Panc1 (cell line): ENCODE measurements around the gene AP5B1. TPM values are rescaled to one million over a fixed set of nuclear protein-coding genes. Genes with fewer than 3 reads are reported as not detected.

ENCODE experiments used
- ATAC-seq: fragments of 200-7000 bp; cut with Tn5 transposase; 2 replicates; pipeline ENCODE4 v1.9.1; 2020; ENCODE audit warnings: mild to moderate bottlenecking, moderate library complexity
- BruUV-seq: library from RNA; stranded (reverse); fragments of 400-500 nt; replicated peaks from 2 replicates; lab custom pipeline; 2021; lab: Mats Ljungman, UMichigan
- CTCF ChIA-PET: fragments of 300-600 bp; sonication (Branson Sonifier 250); formaldehyde crosslinking; loops from one replicate; lab custom pipeline; 2022; ENCODE audit warnings: antibody characterized with exemption; lab: Charles Lee
- POLR2A ChIA-PET: fragments of 300-600 bp; sonication (Branson Sonifier 250); formaldehyde crosslinking; loops from one replicate; lab custom pipeline; 2022; ENCODE audit warnings: antibody characterized with exemption; lab: Charles Lee
- DNase-seq: peaks from one replicate; pipeline ENCODE4 v3.0.0-alpha.2; 2010; ENCODE audit warnings: low read depth, low spot score
- H3K27ac ChIP-seq: 2 replicates; pipeline ENCODE4 v1.5.1; 2011; ENCODE audit warnings: mild to moderate bottlenecking, low read length, inconsistent platforms
- H3K27me3 ChIP-seq: fragments of 200-500 bp; sonication (Bioruptor generic); 2 replicates; pipeline ENCODE4 v1.6.0; 2014; ENCODE audit warnings: low read length, inconsistent platforms; ENCODE audit not compliant: control insufficient read depth, insufficient read depth
- H3K36me3 ChIP-seq: fragments of 200-500 bp; sonication (Bioruptor generic); 2 replicates; pipeline ENCODE4 v1.5.1; 2014; ENCODE audit warnings: inconsistent platforms, mild to moderate bottlenecking, low read length, moderate library complexity; ENCODE audit not compliant: control insufficient read depth, insufficient read depth
- H3K4me1 ChIP-seq: 2 replicates; pipeline ENCODE4 v1.5.1; 2011; ENCODE audit warnings: inconsistent platforms, mild to moderate bottlenecking, low read length, moderate library complexity; ENCODE audit not compliant: control insufficient read depth, insufficient read depth
- H3K4me3 ChIP-seq, 2 experiments: 2 replicates each; pipeline ENCODE4 v1.5.1; 2011 to 2012; ENCODE audit warnings: low read depth in 2 of 2, low read length in 2 of 2, mild to moderate bottlenecking in 2 of 2, inconsistent platforms in 1 of 2, moderate library complexity in 1 of 2
- H3K9me3 ChIP-seq: fragments of 200-500 bp; sonication (Bioruptor generic); 2 replicates; pipeline ENCODE4 v1.5.1; 2014; ENCODE audit warnings: low read depth, mild to moderate bottlenecking, inconsistent platforms, low read length, moderate library complexity; ENCODE audit not compliant: control insufficient read depth, insufficient read depth
- POLR2AphosphoS5 ChIP-seq: IDR thresholded peaks from 2 replicates; pipeline ENCODE4 v1.6.1; 2012; ENCODE audit warnings: mild to moderate bottlenecking, low read depth, low read length, moderate library complexity
- SIN3A ChIP-seq: IDR thresholded peaks from 2 replicates; pipeline ENCODE4 v1.6.1; 2012; ENCODE audit warnings: low read depth, mild to moderate bottlenecking, low read length, moderate library complexity, borderline replicate concordance; ENCODE audit not compliant: insufficient read depth
- TCF7L2 ChIP-seq: IDR thresholded peaks from 2 replicates; pipeline ENCODE4 v1.6.1; 2011; ENCODE audit warnings: mild to moderate bottlenecking, low read depth, low read length, inconsistent platforms
- in situ Hi-C: cut with HindIII; loops from 2 replicates; pipeline ENCODE4 v1.10.0; 2016; ENCODE audit warnings: low sequenced_read_pairs, low pct_unique_long_range_greater_than_20kb
- intact Hi-C: fragments of 100-400 bp; cut with micrococcal nuclease; formaldehyde crosslinking; loops from one replicate; pipeline ENCODE4 v1.10.0; 2022; ENCODE audit not compliant: unreplicated experiment
- total RNA-seq: library from RNA; stranded (reverse); gene quantifications from one replicate; pipeline ENCODE4 v1.2.1, GENCODE V29; 2021; ENCODE audit not compliant: unreplicated experiment
- TF ChIP-seq, protein P1 (sequence below): fragments of 450-650 bp; IDR thresholded peaks from 2 replicates; pipeline ENCODE4 v1.5.1; 2017; ENCODE audit warnings: mild to moderate bottlenecking
- TF ChIP-seq, protein P2 (sequence below), 2 experiments: IDR thresholded peaks; 2 replicates each; pipeline ENCODE4 v1.6.1; 2011 to 2012; ENCODE audit warnings: low read depth in 2 of 2, control low read depth in 1 of 2, low read length in 1 of 2, mild to moderate bottlenecking in 1 of 2, moderate library complexity in 1 of 2; ENCODE audit not compliant: insufficient read depth in 1 of 2

AP5B1 gene
- total RNA-seq, 1 experiment from 2014 or later: 35.0 TPM

DNA sequence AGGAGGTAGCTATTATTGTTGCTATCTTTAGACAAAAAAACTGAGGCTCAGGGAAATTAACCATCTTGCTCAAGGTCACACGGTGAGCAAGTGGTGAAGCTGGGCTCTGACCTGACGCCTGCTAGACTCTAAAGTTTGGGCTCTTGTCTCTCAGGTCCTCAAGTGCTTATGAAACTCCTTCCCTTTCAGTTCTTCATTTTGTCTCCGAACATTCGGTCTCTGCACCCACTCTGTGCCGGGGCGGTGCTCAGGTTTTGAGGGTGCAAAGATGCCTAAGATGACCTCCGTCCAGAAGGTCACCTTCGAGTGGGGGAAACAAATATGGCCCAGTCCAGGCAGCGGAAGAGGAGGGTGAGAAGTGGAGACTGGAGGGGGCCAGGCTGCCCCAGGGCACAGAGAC, 22.1 kb upstream of the AP5B1 start:
- intact Hi-C loops: no loop called here
- no peaks in the 10 kb centered on the region for H3K27me3 ChIP-seq
- BruUV-seq: no TSS peak
- no peaks in the 10 kb centered on the region for H3K4me1 ChIP-seq
- no peak for DNase-seq
- H3K9me3 ChIP-seq: no peaks in the 10 kb centered on the region
- ChIA-PET POLR2A (interaction anchor here (0.6 kb wide), 1 partner anchor 193 kb away, joined by 3 read pairs; no protein-coding TSS in a partner anchor), CTCF (interaction anchor here (0.6 to 1.1 kb wide), 3 partner anchors 13 to 23 kb away, joined by 3 read pairs; no protein-coding TSS in a partner anchor)
- in situ Hi-C loops: no loop called here
- no peak overlapping the region for H3K4me3 ChIP-seq
- ATAC-seq: no peak
- TF ChIP-seq POLR2AphosphoS5 (no peak), SIN3A (no peak), TCF7L2 (no peak)
- TF ChIP-seq, protein P1, sequence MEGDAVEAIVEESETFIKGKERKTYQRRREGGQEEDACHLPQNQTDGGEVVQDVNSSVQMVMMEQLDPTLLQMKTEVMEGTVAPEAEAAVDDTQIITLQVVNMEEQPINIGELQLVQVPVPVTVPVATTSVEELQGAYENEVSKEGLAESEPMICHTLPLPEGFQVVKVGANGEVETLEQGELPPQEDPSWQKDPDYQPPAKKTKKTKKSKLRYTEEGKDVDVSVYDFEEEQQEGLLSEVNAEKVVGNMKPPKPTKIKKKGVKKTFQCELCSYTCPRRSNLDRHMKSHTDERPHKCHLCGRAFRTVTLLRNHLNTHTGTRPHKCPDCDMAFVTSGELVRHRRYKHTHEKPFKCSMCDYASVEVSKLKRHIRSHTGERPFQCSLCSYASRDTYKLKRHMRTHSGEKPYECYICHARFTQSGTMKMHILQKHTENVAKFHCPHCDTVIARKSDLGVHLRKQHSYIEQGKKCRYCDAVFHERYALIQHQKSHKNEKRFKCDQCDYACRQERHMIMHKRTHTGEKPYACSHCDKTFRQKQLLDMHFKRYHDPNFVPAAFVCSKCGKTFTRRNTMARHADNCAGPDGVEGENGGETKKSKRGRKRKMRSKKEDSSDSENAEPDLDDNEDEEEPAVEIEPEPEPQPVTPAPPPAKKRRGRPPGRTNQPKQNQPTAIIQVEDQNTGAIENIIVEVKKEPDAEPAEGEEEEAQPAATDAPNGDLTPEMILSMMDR: no peak
- TF ChIP-seq, protein P2, sequence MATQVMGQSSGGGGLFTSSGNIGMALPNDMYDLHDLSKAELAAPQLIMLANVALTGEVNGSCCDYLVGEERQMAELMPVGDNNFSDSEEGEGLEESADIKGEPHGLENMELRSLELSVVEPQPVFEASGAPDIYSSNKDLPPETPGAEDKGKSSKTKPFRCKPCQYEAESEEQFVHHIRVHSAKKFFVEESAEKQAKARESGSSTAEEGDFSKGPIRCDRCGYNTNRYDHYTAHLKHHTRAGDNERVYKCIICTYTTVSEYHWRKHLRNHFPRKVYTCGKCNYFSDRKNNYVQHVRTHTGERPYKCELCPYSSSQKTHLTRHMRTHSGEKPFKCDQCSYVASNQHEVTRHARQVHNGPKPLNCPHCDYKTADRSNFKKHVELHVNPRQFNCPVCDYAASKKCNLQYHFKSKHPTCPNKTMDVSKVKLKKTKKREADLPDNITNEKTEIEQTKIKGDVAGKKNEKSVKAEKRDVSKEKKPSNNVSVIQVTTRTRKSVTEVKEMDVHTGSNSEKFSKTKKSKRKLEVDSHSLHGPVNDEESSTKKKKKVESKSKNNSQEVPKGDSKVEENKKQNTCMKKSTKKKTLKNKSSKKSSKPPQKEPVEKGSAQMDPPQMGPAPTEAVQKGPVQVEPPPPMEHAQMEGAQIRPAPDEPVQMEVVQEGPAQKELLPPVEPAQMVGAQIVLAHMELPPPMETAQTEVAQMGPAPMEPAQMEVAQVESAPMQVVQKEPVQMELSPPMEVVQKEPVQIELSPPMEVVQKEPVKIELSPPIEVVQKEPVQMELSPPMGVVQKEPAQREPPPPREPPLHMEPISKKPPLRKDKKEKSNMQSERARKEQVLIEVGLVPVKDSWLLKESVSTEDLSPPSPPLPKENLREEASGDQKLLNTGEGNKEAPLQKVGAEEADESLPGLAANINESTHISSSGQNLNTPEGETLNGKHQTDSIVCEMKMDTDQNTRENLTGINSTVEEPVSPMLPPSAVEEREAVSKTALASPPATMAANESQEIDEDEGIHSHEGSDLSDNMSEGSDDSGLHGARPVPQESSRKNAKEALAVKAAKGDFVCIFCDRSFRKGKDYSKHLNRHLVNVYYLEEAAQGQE (IDR thresholded peaks at IDR 0.05; ENCODE audit: insufficient read depth in 1 of 2, low read depth in 2 of 2, low read length in 1 of 2): no peak
- H3K36me3 ChIP-seq: no peaks in the 10 kb centered on the region
- no peak overlapping the region for H3K27ac ChIP-seq

DNA sequence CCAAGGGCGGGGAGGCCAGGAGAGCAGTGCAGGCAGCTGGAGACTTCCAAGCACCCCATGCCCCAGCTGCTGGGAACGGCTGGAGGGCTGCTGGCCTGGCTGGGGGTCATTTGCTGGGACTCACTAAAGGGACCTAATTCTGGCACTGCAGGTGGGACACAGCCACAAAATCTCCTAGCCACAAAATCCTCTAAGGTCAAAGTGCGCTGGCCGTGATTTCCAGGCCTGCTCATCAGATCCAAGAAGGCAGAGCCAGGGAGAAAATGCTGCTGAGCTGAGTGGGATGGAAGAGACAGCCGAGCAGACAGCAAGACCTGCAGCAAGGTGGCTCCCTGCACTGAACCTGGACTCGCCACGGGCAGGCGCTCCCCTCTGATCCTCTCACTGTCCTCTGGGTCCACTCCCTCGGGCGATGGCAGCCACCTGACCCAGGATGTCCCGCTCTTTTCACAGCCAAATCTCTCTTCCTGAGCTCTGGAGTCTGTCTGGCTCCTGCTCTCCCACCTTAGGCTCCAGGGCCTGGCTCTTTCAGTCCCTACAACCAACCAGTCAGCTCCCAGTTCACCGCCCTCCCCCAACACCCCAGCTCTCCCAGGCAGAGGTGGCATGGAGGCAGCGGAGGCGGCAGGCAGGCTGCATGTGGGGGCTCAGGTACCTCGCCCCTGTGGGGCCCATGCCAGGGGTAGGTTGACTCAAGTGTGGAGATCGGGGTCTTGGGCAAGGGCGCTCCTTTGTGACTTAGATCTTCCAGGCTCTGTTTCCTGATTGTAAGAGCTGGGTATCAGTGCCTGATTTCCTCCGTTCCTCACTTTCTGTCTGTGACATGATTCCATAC, 20.6 kb upstream of the AP5B1 start:
- CTCF ChIA-PET: interaction anchor here (1.5 kb wide), 1 partner anchor 21 kb away, joined by 4 read pairs; no protein-coding TSS in a partner anchor

More for the DNA sequence above, 20.6 kb upstream of the AP5B1 start:
- Histone ChIP-seq H3K4me1 (no peaks in the 10 kb centered on the region), H3K4me3 (no peak overlapping the region), H3K36me3 (no peaks in the 10 kb centered on the region), H3K27me3 (no peaks in the 10 kb centered on the region), H3K9me3 (no peaks in the 10 kb centered on the region), H3K27ac (no peak overlapping the region)
- TF ChIP-seq SIN3A (no peak), POLR2AphosphoS5 (no peak), TCF7L2 (no peak)
- TF ChIP-seq, protein P2 (IDR thresholded peaks at IDR 0.05; ENCODE audit: insufficient read depth in 1 of 2, low read depth in 2 of 2, low read length in 1 of 2): no peak
- TF ChIP-seq, protein P1: no peak
- in situ Hi-C loops (no loop called here), intact Hi-C loops (no loop called here)
- BruUV-seq: no TSS peak
- POLR2A ChIA-PET: no interaction called here
- ATAC-seq (peak; percentile 36; the same call in 1 of the 2 replicates), DNase-seq (no peak)
